PFSK-1 (cell line): ENCODE results near the gene WDR11.

Source experiments
- POLR2AphosphoS5 ChIP-seq: IDR thresholded peaks from 2 replicates; pipeline ENCODE4 v1.6.1; 2012; ENCODE audit warnings: low read depth, mild to moderate bottlenecking, control low read depth, low read length, moderate library complexity
- REST ChIP-seq, 2 experiments: IDR thresholded peaks; 2 replicates each; pipeline versions ENCODE4 v1.6.1 to v1.8.0; 2011 to 2012; ENCODE audit warnings: low read depth in 2 of 2, low read length in 2 of 2, control low read depth in 1 of 2, inconsistent platforms in 1 of 2, mild to moderate bottlenecking in 1 of 2, moderate library complexity in 1 of 2; ENCODE audit not compliant: insufficient read depth in 1 of 2
- SIN3A ChIP-seq: IDR thresholded peaks from 2 replicates; pipeline ENCODE4 v1.6.1; 2012; ENCODE audit warnings: mild to moderate bottlenecking, low read length, moderate library complexity, borderline replicate concordance; ENCODE audit not compliant: insufficient read depth
- TAF1 ChIP-seq: IDR thresholded peaks from 2 replicates; pipeline ENCODE4 v1.6.1; 2012; ENCODE audit warnings: low read length, control low read depth, borderline replicate concordance; ENCODE audit not compliant: insufficient read depth

GRCh38 chr10:120835603-120836002, 15.6 kb upstream of the WDR11 start:
- TF ChIP-seq TAF1 (no peak), POLR2AphosphoS5 (no peak), SIN3A (no peak), REST (IDR thresholded peaks at IDR 0.05; ENCODE audit: insufficient read depth in 1 of 2, low read depth in 2 of 2, low read length in 2 of 2) (no peak)
